ENCODE measurements around the gene BACE1.

BACE1 gene

DNA sequence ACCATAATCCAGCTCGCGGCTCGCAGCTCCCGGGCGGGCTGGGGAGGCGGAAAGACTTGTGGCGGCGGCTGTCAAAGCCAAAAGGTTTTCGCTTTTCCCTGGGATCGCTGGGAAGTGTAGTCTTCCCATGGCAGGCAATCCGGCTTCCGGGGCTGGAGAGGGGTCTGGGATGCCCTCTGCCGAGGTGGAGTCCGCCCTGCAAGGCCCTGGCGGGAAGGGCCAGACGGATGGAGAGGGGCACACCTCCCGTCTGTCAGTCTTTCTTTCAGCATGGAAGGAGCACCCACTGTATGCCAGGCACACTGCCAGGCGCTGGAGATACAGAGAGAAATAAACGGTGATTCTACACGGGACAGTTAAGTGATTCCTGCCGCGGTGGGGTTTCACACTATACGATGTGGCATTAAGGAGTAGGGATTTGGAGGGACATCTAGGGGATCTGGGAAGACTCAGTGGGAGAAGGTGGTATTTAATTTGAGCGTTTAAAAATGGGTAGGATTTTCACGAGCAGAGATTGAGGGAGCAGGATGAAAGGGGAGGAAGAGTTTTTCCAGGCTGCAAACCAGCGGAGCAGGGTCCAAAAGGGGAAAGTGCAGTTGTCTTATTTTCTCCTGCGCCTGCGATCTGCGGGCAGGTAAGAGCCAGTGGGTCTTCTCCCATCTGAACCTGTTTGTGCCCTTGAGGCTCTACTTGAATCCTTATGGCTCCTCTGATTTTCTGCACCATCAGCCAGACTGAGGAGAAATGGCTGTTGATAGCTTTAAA, at the start of gene BACE1:
Gene BACE1 (minus strand): TSS at position 60 of the 765 bp plus-strand sequence. CDS start 461 bp downstream, outside the sequence.
- TF ChIP-seq, protein P1, sequence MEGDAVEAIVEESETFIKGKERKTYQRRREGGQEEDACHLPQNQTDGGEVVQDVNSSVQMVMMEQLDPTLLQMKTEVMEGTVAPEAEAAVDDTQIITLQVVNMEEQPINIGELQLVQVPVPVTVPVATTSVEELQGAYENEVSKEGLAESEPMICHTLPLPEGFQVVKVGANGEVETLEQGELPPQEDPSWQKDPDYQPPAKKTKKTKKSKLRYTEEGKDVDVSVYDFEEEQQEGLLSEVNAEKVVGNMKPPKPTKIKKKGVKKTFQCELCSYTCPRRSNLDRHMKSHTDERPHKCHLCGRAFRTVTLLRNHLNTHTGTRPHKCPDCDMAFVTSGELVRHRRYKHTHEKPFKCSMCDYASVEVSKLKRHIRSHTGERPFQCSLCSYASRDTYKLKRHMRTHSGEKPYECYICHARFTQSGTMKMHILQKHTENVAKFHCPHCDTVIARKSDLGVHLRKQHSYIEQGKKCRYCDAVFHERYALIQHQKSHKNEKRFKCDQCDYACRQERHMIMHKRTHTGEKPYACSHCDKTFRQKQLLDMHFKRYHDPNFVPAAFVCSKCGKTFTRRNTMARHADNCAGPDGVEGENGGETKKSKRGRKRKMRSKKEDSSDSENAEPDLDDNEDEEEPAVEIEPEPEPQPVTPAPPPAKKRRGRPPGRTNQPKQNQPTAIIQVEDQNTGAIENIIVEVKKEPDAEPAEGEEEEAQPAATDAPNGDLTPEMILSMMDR (IDR thresholded peaks at IDR 0.05; ENCODE audit: extremely low read depth, missing control alignments), result no peak
- peak; percentile 54 for DNase-seq (ENCODE audit: low spot score)

DNA sequence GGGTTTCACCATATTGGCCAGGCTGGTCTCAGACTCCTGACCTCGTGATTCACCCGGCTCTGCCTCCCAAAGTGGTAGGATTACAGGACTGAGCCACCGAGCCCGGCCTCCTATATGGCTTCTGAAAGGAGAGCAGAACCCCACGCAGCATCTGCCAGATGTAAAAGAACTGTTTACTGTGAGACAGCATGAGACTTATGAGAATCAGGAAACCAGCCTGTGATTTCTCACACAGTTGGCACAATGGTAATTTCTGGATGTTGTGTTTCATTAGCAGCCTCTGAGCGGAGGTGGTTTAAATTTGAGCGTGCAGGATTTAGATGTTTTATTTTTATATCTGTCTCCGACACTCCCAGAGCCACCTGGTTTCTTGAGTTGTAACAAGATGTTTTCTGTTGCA, 45.4 kb upstream of the BACE1 start:
- TF ChIP-seq, protein P1 (IDR thresholded peaks at IDR 0.05; ENCODE audit: extremely low read depth, missing control alignments), result no peak
- DNase-seq (ENCODE audit: low spot score), result no peak

DNA sequence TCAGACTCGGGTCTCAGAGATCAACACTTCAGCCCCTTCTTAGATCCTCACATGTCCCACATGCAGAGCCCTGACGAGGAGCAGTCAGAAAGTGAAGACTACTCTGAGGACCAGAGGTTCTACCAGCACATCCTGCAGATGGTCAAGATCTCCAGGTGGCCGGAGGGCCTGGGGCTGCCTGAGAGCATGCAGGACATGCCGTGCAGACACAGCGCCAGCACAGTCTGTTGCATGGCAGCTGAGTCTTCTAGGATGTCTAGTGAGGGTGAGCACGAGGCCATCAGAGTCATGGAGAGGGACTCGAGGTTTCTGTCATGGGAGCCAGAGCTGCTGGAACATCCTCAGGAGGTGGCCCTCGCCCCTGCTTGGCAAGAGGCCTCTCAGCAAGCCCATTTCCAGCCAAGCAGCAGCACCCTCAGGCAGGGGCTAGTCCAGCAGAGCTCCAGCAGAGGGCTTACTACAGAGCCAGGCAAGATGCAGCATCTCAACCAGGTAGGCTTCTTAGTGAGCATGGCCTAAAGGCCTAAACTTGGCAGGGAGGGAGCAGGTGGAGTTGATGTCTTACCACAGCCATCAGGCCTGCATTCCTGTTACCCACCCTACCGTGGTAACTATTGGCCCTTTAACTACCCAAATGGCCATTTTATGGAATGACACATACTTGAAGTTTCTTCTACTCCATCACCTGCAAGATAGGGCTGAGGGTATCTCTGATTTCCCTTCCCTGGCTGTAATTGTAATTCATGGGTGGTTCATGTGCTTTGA, 40.3 kb upstream of the BACE1 start:
- no peak for DNase-seq (ENCODE audit: low spot score)
- TF ChIP-seq, protein P1 (IDR thresholded peaks at IDR 0.05; ENCODE audit: extremely low read depth, missing control alignments), result no peak

DNA sequence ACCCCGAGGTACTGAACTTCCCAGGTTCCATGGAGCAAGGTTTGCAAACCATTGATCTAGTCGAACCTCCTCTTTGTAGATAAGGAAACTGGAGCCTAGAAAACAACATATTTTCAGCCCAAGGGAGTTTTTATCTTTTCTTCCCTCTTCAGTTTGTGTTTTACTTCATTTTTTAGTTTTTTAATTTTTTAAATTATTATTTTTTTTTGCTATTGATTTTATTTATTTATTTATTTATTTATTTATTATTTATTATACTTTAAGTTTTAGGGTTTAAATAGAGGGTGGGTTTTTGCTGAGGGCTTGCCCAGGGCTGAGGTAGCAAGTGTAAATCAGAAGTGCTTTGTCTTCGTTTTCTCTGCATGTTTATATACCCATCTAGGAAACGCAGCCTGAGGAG, 38.5 kb upstream of the BACE1 start:
- TF ChIP-seq, protein P1 (IDR thresholded peaks at IDR 0.05; ENCODE audit: extremely low read depth, missing control alignments), result no peak
- no peak for DNase-seq (ENCODE audit: low spot score)

DNA sequence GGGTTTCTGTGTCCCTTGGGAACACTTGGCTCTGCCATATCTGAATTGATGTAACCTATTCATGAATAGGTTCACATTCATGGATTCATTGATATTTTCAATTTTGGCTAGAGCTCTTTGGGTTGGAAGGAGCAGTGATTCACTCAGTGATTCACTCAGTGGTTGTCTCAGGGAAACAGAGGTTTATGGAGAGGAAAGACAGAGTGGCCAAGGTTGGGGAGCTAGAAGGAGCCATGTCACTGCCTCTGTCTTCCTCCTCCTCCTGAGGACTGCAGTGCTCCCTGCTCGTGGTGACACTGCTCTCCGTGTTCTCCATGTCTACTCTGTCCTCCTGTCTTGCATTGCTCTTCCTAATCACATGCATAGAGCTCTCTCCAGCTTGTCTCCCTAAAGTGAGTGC, 29.0 kb upstream of the BACE1 start:
- TF ChIP-seq, protein P1 (IDR thresholded peaks at IDR 0.05; ENCODE audit: extremely low read depth, missing control alignments), result no peak
- no peak for DNase-seq (ENCODE audit: low spot score)

DNA sequence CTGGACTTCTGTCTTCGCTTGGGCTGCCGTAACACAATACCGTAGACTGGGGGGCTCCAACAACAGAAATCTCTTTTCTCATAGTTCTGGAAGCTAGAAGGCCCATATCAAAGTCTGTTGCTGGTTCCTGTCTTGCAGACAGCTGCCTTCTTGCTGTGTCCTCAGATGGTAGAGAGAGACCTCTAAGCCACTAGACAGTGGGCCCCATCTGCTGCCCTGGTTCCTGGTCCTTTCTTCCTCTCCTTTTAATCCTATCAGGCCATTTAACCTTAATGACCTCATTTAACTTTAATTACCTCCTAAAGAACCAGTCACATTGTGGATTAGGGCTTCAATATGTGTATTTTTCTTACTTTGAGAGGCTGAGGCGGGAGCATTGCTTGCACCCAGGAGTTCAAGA, 21.0 kb upstream of the BACE1 start:
- DNase-seq (ENCODE audit: low spot score), result no peak
- TF ChIP-seq, protein P1 (IDR thresholded peaks at IDR 0.05; ENCODE audit: extremely low read depth, missing control alignments), result no peak

DNA sequence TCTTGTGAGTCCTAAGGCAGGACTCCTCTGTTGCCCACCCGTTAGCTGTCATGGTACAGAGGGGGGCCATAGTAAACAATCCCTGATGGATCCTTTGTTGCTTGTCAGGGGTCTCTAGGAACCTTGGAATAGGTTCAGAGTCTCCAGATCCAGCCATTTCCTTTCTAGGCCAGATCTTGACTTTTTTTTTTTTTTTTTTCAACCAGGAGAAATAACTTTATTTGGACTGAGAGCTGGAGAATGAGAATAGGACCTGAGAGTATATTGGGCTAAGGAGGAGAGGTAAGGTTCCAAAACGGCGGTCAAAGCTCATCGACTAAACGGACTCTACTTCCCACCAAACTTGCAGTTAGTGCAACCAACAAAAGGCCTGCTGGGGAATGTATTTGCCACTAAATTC, 19.3 kb upstream of the BACE1 start:
- TF ChIP-seq, protein P1 (IDR thresholded peaks at IDR 0.05; ENCODE audit: extremely low read depth, missing control alignments), result no peak
- DNase-seq (ENCODE audit: low spot score), result no peak
